Measurements from ENCODE around the gene GBF1. TPM values are rescaled to one million over a fixed set of nuclear protein-coding genes. Genes with fewer than 3 reads are reported as not detected.

The GBF1 gene
- total RNA-seq, 1 donor from 2014 or later: 53.8 TPM

- peak; percentile 90 for DNase-seq (ENCODE audit: extremely low read depth, low read depth, low spot score)
Observed at GRCh38 chr10:102420714-102421506, 175.6 kb downstream of the GBF1 start, which contains the start of gene FBXL15. Gene FBXL15 (plus strand): TSS chr10:102420836. CDS start chr10:102421130, 294 bp downstream.

- DNase-seq (ENCODE audit: extremely low read depth, low read depth, low spot score): no peak
Observed at GRCh38 chr10:102421507-102421756, 176.1 kb downstream of the GBF1 start.

- DNase-seq (ENCODE audit: extremely low read depth, low read depth, low spot score): no peak
Observed at GRCh38 chr10:102421757-102422512, 176.6 kb downstream of the GBF1 start.

GRCh38 chr10:102422545-102423129 is 177.3 kb downstream of the GBF1 start:
- no peak for DNase-seq (ENCODE audit: extremely low read depth, low read depth, low spot score)

- no peak for DNase-seq (ENCODE audit: extremely low read depth, low read depth, low spot score)
Observed at GRCh38 chr10:102423372-102423968, 178.1 kb downstream of the GBF1 start.

GRCh38 chr10:102424145-102424544 is 178.8 kb downstream of the GBF1 start:
- no peak for DNase-seq (ENCODE audit: extremely low read depth, low read depth, low spot score)

- DNase-seq (ENCODE audit: extremely low read depth, low read depth, low spot score): no peak
Observed at GRCh38 chr10:102424916-102425315, 179.6 kb downstream of the GBF1 start.

- DNase-seq (ENCODE audit: extremely low read depth, low read depth, low spot score): no peak
Observed at GRCh38 chr10:102425444-102425843, 180.1 kb downstream of the GBF1 start.

GRCh38 chr10:102426803-102427287 is 181.5 kb downstream of the GBF1 start:
- DNase-seq (ENCODE audit: extremely low read depth, low read depth, low spot score): no peak

- no peak for DNase-seq (ENCODE audit: extremely low read depth, low read depth, low spot score)
Observed at GRCh38 chr10:102429468-102429867, 184.1 kb downstream of the GBF1 start.

- DNase-seq (ENCODE audit: extremely low read depth, low read depth, low spot score): no peak
Observed at GRCh38 chr10:102431452-102432124, 186.3 kb downstream of the GBF1 start.

Other genes with a start within 250 kb of the GBF1 start
- gene ARMH3, start 189.4 kb upstream of the GBF1 start, total RNA-seq: 10.3 and 11.6 TPM in 2 replicates
- gene HPS6, start 180.2 kb upstream of the GBF1 start, total RNA-seq: 41.2 and 44.3 TPM in 2 replicates
- 38.8 and 58.0 TPM in 2 replicates for gene LDB1, start 125.2 kb upstream of the GBF1 start, total RNA-seq
- 21.6 and 31.5 TPM in 2 replicates for gene PPRC1, start 112.5 kb upstream of the GBF1 start, total RNA-seq
- 51.1 and 65.5 TPM in 2 replicates for gene NOLC1, start 93.1 kb upstream of the GBF1 start, total RNA-seq
- not detected in 2 replicates for gene ELOVL3, start 19.2 kb upstream of the GBF1 start, total RNA-seq
- not detected in 2 replicates for gene PITX3, start 4.0 kb upstream of the GBF1 start, total RNA-seq
- 45.3 and 88.4 TPM in 2 replicates for gene NFKB2, start 150.2 kb downstream of the GBF1 start, total RNA-seq
- 0.15 and 0.35 TPM in 2 replicates for gene PSD, start 173.3 kb downstream of the GBF1 start, total RNA-seq
- 9.6 and 11.5 TPM in 2 replicates for gene FBXL15, start 175.3 kb downstream of the GBF1 start, total RNA-seq
- 94.6 and 97.6 TPM in 2 replicates for gene CUEDC2, start 187.0 kb downstream of the GBF1 start, total RNA-seq
- gene C10orf95, start 206.0 kb downstream of the GBF1 start, total RNA-seq: not detected in 2 replicates